Vagina (tissue), 2 donors: Measurements from ENCODE around the gene DOCK4.

Experiments used
- CTCF ChIP-seq, 3 experiments: fragments of 450-650 bp in 2 of 3; fragments of 200-600 bp in 1 of 3; sonication (generic) in 1 of 3; IDR thresholded peaks; one replicate each; pipeline ENCODE4 v1.5.1; 2017 to 2019; ENCODE audit warnings: antibody characterized with exemption in 3 of 3, mild to moderate bottlenecking in 2 of 3, moderate library complexity in 2 of 3
- POLR2A ChIP-seq, 2 donors: fragments of 450-650 bp; IDR thresholded peaks; one replicate each; pipeline ENCODE4 v1.6.1; 2017; ENCODE audit warnings: antibody characterized with exemption in 2 of 2, mild to moderate bottlenecking in 2 of 2, moderate library complexity in 2 of 2
- POLR2AphosphoS5 ChIP-seq, 2 donors: sonication (generic); formaldehyde crosslinking; IDR thresholded peaks; one replicate each; pipeline ENCODE4 v1.9.0; 2017; ENCODE audit warnings: antibody characterized with exemption in 2 of 2, mild to moderate bottlenecking in 2 of 2, low read depth in 1 of 2; ENCODE audit not compliant: insufficient read depth in 1 of 2

GRCh38 chr7:111740942-111741341 lies 465.3 kb downstream of the DOCK4 start:
- TF ChIP-seq POLR2AphosphoS5 (IDR thresholded peaks at IDR 0.05; ENCODE audit: insufficient read depth in 1 of 2, low read depth in 1 of 2) (no peak), CTCF (IDR thresholded peaks at IDR 0.05) (no peak), POLR2A (IDR thresholded peaks at IDR 0.05) (no peak)
